Body of pancreas (tissue), 4 donors: Measurements from ENCODE around the gene LDHD. TPM values are rescaled to one million over a fixed set of nuclear protein-coding genes. Genes with fewer than 3 reads are reported as not detected.
A peak's percentile ranks its signal among the peaks of the same experiment; 100 is the strongest.

Experiments used
- ATAC-seq: fragments of 150-250 bp; one replicate; pipeline ENCODE4 v1.9.1; 2016
- DNase-seq, 4 donors: peaks; one replicate each; pipeline ENCODE4 v3.0.0-alpha.2; 2019
- H3K27ac ChIP-seq, 4 donors: fragments of 200-600 bp; sonication (generic); 1 replicate in 3 of 4; 2 replicates in 1 of 4; pipeline versions ENCODE4 v1.5.1 to v1.6.1; 2016 to 2019; ENCODE audit warnings: mild to moderate bottlenecking in 1 of 4, mixed read lengths in 1 of 4, moderate library complexity in 1 of 4
- H3K27me3 ChIP-seq, 2 donors: fragments of 200-600 bp; sonication (generic); one replicate each; pipeline ENCODE4 v1.6.0; 2016; ENCODE audit warnings: mild to moderate bottlenecking in 1 of 2
- H3K36me3 ChIP-seq, 2 donors: fragments of 200-600 bp; sonication (generic); replicated peaks in 1 of 2; 2 replicates each; pipeline ENCODE4 v1.5.1; 2016; ENCODE audit warnings: low read depth in 2 of 2; ENCODE audit not compliant: insufficient read depth in 1 of 2
- H3K4me1 ChIP-seq: fragments of 200-600 bp; sonication (generic); one replicate; pipeline ENCODE4 v1.6.0; 2016
- H3K4me3 ChIP-seq, 2 donors: fragments of 200-600 bp; sonication (generic); 1 replicate in 1 of 2; 2 replicates in 1 of 2; pipeline ENCODE4 v1.5.1; 2016 to 2019
- H3K9me3 ChIP-seq, 3 donors: fragments of 200-600 bp; sonication (generic); 1 replicate in 2 of 3; 2 replicates in 1 of 3; pipeline ENCODE4 v1.5.1; 2016
- POLR2A ChIP-seq, 3 donors: fragments of 450-650 bp; IDR thresholded peaks; one replicate each; pipeline ENCODE4 v1.6.1; 2016; ENCODE audit warnings: antibody characterized with exemption in 3 of 3, mild to moderate bottlenecking in 2 of 3
- WGBS, 2 donors: methylation state at CpG; one replicate each; pipeline ENCODE4 v1.1.5; 2017; 5-methylcytosine and 5-hydroxymethylcytosine counted together
- intact Hi-C: fragments of 100-400 bp; cut with DNase I; formaldehyde crosslinking; loops from one replicate; pipeline ENCODE4 v1.15.1; 2023
- total RNA-seq, 2 donors: library from RNA; depleted of rRNA; stranded (reverse); fragments of >200 nt; gene quantifications; one replicate each; pipeline ENCODE4 v1.1.0, GENCODE V29; 2016
- TF ChIP-seq, protein P1 (sequence below), 7 experiments: fragments of 450-650 bp in 4 of 7; fragments of 200-600 bp in 3 of 7; sonication (generic) in 3 of 7; IDR thresholded peaks; one replicate each; pipeline ENCODE4 v1.5.1; 2016 to 2019; ENCODE audit warnings: antibody characterized with exemption in 7 of 7

The LDHD gene
- total RNA-seq, 2 donors from 2014 or later: 27.7 to 28.3 TPM

DNA sequence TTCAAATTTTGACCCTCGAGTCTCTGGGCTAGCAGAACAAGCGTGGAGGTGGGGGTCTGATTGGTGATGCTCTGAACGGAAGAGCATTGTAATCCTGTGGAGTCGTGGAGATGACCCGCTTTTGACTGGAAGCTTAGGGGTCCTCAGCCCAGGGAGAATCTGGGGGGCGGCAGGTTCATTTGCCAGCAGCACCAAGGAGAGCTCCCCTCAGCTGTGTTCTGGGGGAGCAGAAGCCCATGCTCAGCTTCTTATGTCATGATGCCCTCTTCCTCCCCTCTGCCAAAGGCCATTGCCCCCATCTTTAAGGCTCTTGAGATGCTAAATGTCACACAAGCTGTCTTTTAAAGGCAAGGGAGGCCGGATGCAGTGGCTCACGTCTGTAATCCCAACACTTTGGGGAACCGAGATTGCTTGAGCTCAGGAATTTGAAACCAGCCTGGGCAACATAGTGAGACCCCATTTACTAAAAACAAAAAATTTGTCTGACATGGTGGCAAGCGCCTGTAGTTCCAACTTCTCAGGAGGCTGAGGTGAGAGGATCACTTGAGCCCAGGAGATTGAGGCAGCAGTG lies 19.3 kb downstream of the LDHD start:
- Histone ChIP-seq H3K9me3 (no peaks in the 10 kb centered on the region), H3K27ac (peak overlapping the region; percentile 9 to 51 (median 45)), H3K4me1 (peaks cover 50% of the 10 kb centered on the region), H3K36me3 (no peaks in the 10 kb centered on the region), H3K27me3 (no peaks in the 10 kb centered on the region), H3K4me3 (no peak overlapping the region)
- intact Hi-C loops: loop anchor here (5.0 kb wide), 1 partner anchor 105 kb away; no protein-coding TSS in a partner anchor
- DNase-seq (no peak), ATAC-seq (no peak)
- TF ChIP-seq POLR2A (IDR thresholded peaks at IDR 0.05): no peak
- TF ChIP-seq, protein P1, sequence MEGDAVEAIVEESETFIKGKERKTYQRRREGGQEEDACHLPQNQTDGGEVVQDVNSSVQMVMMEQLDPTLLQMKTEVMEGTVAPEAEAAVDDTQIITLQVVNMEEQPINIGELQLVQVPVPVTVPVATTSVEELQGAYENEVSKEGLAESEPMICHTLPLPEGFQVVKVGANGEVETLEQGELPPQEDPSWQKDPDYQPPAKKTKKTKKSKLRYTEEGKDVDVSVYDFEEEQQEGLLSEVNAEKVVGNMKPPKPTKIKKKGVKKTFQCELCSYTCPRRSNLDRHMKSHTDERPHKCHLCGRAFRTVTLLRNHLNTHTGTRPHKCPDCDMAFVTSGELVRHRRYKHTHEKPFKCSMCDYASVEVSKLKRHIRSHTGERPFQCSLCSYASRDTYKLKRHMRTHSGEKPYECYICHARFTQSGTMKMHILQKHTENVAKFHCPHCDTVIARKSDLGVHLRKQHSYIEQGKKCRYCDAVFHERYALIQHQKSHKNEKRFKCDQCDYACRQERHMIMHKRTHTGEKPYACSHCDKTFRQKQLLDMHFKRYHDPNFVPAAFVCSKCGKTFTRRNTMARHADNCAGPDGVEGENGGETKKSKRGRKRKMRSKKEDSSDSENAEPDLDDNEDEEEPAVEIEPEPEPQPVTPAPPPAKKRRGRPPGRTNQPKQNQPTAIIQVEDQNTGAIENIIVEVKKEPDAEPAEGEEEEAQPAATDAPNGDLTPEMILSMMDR (IDR thresholded peaks at IDR 0.05): no peak
- WGBS, 2 donors: 86 to 90% methylated on average over 10 of the region's 10 CpGs

DNA sequence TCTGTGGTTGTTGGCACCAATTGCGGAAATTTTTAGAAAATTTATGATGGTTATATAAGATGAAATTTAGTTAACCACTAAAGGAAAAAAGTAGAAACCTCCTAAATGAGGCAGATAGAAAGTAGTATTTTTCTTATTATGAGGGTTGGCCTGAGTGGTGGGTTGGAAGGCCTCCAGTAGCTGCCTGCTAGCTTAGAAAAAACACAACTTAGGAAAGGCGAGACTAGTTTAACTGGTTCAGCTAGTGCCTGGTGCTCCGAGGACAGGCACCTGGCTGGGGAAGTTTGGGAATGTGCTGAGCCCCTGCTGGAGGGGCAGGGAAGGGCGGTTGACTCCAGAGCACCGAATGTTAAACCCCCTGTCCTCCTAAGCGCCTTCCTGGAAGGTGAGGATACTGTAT lies 19.9 kb downstream of the LDHD start:
- WGBS, 2 donors: 20 to 26% methylated on average over 6 of the region's 6 CpGs
- DNase-seq (peak; percentile 62 to 82 (median 80)), ATAC-seq (peak; percentile 85)
- no peak overlapping the region for H3K4me3 ChIP-seq
- TF ChIP-seq, protein P1 (IDR thresholded peaks at IDR 0.05): peak; percentile 31 to 72 (median 62)
- TF ChIP-seq POLR2A (IDR thresholded peaks at IDR 0.05): no peak
- no peaks in the 10 kb centered on the region for H3K27me3 ChIP-seq
- intact Hi-C loops: loop anchor here (5.0 kb wide), 1 partner anchor 104 kb away; no protein-coding TSS in a partner anchor
- peaks cover 50% of the 10 kb centered on the region for H3K4me1 ChIP-seq
- H3K27ac ChIP-seq: peak overlapping the region; percentile 9 to 51 (median 45)
- H3K9me3 ChIP-seq: no peaks in the 10 kb centered on the region
- H3K36me3 ChIP-seq: no peaks in the 10 kb centered on the region

GRCh38 chr16:75095204-75095621 lies 21.4 kb downstream of the LDHD start:
- 94 to 96% methylated on average over 11 to 14 of the region's 14 CpGs for WGBS, 2 donors
- no peak overlapping the region for H3K27ac ChIP-seq
- TF ChIP-seq POLR2A (IDR thresholded peaks at IDR 0.05): no peak
- TF ChIP-seq, protein P1 (IDR thresholded peaks at IDR 0.05): no peak
- H3K36me3 ChIP-seq: no peaks in the 10 kb centered on the region
- no peak for DNase-seq
- H3K9me3 ChIP-seq: no peaks in the 10 kb centered on the region
- no peak overlapping the region for H3K4me3 ChIP-seq
- no peak for ATAC-seq
- H3K27me3 ChIP-seq: no peaks in the 10 kb centered on the region
- H3K4me1 ChIP-seq: peaks cover 50% of the 10 kb centered on the region
- intact Hi-C loops: loop anchor here (5.0 kb wide), 1 partner anchor 103 kb away; no protein-coding TSS in a partner anchor

DNA sequence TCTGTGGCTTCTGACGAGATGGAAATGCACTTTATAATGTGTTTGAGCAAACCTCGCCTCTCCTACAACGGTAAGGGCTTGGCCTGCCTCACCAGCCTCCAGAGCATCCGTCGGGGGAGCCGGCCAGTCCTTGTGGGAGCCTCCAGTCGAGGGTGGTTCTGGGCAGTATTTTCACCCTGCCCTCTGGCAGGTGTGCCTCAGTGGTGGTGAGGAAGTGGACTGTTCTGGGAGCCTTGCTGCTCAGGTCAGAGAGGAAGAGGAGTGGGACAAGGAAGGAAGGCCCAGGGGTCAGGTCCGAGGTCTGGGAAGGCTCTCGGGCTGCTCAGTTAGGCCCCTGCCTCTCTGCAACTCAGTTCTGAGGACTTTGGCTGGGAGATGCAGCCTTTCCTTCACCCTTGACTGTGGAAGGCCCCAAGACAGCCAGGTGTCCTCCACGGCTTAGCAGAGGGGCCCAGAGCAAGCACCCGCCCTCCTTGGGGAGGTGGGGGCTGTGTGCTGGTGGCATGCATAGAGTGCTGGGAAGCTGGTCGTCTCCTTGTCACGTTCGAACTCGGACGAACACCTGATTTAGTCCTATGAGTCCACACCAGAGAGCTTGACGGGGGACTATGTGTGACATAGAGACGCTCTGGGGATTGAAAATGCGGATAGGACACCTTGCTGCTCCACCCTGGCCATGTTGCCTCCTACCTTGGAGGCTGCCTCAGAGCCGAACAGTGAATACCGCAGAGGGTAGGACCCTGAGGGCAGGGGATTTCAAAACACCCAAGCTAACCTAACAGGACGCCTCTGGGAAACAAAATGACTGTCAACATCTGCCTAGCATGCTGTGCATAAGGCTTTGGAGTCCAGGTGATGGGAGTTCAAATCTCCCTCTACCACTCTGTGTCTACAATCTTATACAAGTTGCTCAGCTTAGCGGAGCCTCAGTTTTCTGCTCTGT lies 22.7 kb downstream of the LDHD start:
- Histone ChIP-seq H3K4me1 (peaks cover 45% of the 10 kb centered on the region), H3K9me3 (no peaks in the 10 kb centered on the region), H3K27me3 (no peaks in the 10 kb centered on the region), H3K36me3 (no peaks in the 10 kb centered on the region), H3K27ac (peak overlapping the region in 1 of 4 donors; percentile 21), H3K4me3 (no peak overlapping the region)
- intact Hi-C loops: no loop called here
- ATAC-seq: no peak
- WGBS, 2 donors: 92% methylated on average over 21 to 23 of the region's 23 CpGs
- TF ChIP-seq, protein P1 (IDR thresholded peaks at IDR 0.05): no peak
- no peak for TF ChIP-seq POLR2A (IDR thresholded peaks at IDR 0.05)
- no peak for DNase-seq
